Smooth muscle cell (in vitro differentiated cells): Measurements from ENCODE around the gene HAAO. TPM values are rescaled to one million over a fixed set of nuclear protein-coding genes. Genes with fewer than 3 reads are reported as not detected.
"Not testable (repeated sequence)": the region's sequence is repeated elsewhere in the genome, so short reads cannot be mapped to it uniquely, and the experiment has no call there.

Experiments
- DNase-seq: peaks from one replicate; lab custom pipeline; 2025; ENCODE audit not compliant: unreplicated experiment; lab: John Stamatoyannopoulos, UW
- H2AFZ ChIP-seq: fragments of 200-600 bp; sonication (generic); 2 replicates; pipeline ENCODE4 v1.6.0; 2016; ENCODE audit warnings: antibody characterized with exemption, low read depth, mild to moderate bottlenecking
- H3F3A ChIP-seq: fragments of 200-600 bp; sonication (generic); 2 replicates; pipeline ENCODE4 v1.6.0; 2017; ENCODE audit warnings: antibody characterized with exemption, low read depth
- H3K27ac ChIP-seq: fragments of 200-600 bp; sonication (generic); 2 replicates; pipeline ENCODE4 v1.5.1; 2016; ENCODE audit warnings: low read depth, mild to moderate bottlenecking
- H3K27me3 ChIP-seq: fragments of 200-600 bp; sonication (generic); 2 replicates; pipeline ENCODE4 v1.6.1; 2016; ENCODE audit warnings: low read depth, mild to moderate bottlenecking
- H3K36me3 ChIP-seq: fragments of 200-600 bp; sonication (generic); 2 replicates; pipeline ENCODE4 v1.5.1; 2016; ENCODE audit warnings: low read depth
- H3K4me1 ChIP-seq: fragments of 200-600 bp; sonication (generic); 2 replicates; pipeline ENCODE4 v1.5.1; 2016; ENCODE audit warnings: low read depth
- H3K4me2 ChIP-seq: fragments of 200-600 bp; sonication (generic); 2 replicates; pipeline ENCODE4 v1.6.0; 2016; ENCODE audit warnings: mild to moderate bottlenecking
- H3K4me3 ChIP-seq: fragments of 200-600 bp; sonication (generic); 2 replicates; pipeline ENCODE4 v1.5.1; 2016; ENCODE audit warnings: mild to moderate bottlenecking
- H3K79me2 ChIP-seq: fragments of 200-600 bp; sonication (generic); 2 replicates; pipeline ENCODE4 v1.6.0; 2016; ENCODE audit warnings: low read depth, mild to moderate bottlenecking
- H3K9ac ChIP-seq: fragments of 200-600 bp; sonication (generic); 2 replicates; pipeline ENCODE4 v1.6.0; 2016; ENCODE audit warnings: low read depth
- H3K9me3 ChIP-seq: fragments of 200-600 bp; sonication (generic); replicated peaks from 2 replicates; pipeline ENCODE4 v1.5.1; 2016; ENCODE audit warnings: low read depth
- H4K20me1 ChIP-seq: fragments of 200-600 bp; sonication (generic); 2 replicates; pipeline ENCODE4 v1.6.0; 2016; ENCODE audit warnings: low read depth
- WGBS: methylation state at CpG from one replicate; pipeline ENCODE4 v1.1.7; 2016; ENCODE audit warnings: low lambda C conversion rate; 5-methylcytosine and 5-hydroxymethylcytosine counted together
- polyA plus RNA-seq: library from polyadenylated mRNA; unstranded; fragments of >200 nt; fragmentation: Nextera tagmentation; extraction: Ambion mirVana; gene quantifications from 2 replicates; pipeline ENCODE4 v1.2.1, GENCODE V29; 2016
- total RNA-seq: library from RNA; depleted of rRNA; stranded (reverse); fragments of >200 nt; gene quantifications from 2 replicates; pipeline ENCODE4 v1.2.3, GENCODE V29; 2014
- TF ChIP-seq, protein P1 (sequence below): fragments of 200-600 bp; sonication (generic); IDR thresholded peaks from 2 replicates; pipeline ENCODE4 v1.5.1; 2017; ENCODE audit warnings: borderline replicate concordance, mild to moderate bottlenecking, antibody characterized with exemption; ENCODE audit not compliant: insufficient read depth, poor library complexity, severe bottlenecking

Gene HAAO
- total and polyA plus RNA-seq, 2 experiments from 2014 or later = 4.5 to 10.3 TPM

GRCh38 chr2:42834161-42834560, 41.8 kb upstream of the HAAO start:
- Histone ChIP-seq H3F3A (no peaks in the 10 kb centered on the region), H3K4me2 (no peak overlapping the region), H2AFZ (no peak overlapping the region), H3K27ac (no peak overlapping the region), H3K79me2 (no peaks in the 10 kb centered on the region), H3K36me3 (no peaks in the 10 kb centered on the region), H3K27me3 (no peaks in the 10 kb centered on the region), H4K20me1 (no peaks in the 10 kb centered on the region), H3K4me3 (no peak overlapping the region), H3K9me3 (no peaks in the 10 kb centered on the region), H3K9ac (no peak overlapping the region), H3K4me1 (peaks cover 6% of the 10 kb centered on the region)
- TF ChIP-seq, protein P1, sequence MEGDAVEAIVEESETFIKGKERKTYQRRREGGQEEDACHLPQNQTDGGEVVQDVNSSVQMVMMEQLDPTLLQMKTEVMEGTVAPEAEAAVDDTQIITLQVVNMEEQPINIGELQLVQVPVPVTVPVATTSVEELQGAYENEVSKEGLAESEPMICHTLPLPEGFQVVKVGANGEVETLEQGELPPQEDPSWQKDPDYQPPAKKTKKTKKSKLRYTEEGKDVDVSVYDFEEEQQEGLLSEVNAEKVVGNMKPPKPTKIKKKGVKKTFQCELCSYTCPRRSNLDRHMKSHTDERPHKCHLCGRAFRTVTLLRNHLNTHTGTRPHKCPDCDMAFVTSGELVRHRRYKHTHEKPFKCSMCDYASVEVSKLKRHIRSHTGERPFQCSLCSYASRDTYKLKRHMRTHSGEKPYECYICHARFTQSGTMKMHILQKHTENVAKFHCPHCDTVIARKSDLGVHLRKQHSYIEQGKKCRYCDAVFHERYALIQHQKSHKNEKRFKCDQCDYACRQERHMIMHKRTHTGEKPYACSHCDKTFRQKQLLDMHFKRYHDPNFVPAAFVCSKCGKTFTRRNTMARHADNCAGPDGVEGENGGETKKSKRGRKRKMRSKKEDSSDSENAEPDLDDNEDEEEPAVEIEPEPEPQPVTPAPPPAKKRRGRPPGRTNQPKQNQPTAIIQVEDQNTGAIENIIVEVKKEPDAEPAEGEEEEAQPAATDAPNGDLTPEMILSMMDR = no peak
- no peak for DNase-seq
- WGBS = 99% methylated on average over 7 of the region's 7 CpGs

DNA sequence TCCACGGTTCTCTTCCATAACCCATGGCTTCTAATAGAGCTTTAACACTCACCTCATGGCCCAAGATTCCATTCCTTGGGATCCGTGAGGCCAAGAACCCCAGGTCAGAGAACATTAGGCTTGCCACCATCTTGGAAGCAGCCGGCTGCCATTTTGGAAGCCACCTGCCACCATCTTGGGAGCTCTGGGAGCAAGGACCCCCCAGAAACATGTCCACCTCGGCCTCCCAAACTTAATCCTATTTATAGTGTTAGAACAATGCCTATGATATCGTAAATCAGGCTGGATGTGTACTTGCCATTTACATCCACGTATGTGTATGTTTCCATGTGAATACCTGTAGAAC, 39.9 kb upstream of the HAAO start:
- H3K27ac ChIP-seq = no peak overlapping the region
- 88% methylated on average over 6 of the region's 6 CpGs for WGBS
- H3K9ac ChIP-seq = no peak overlapping the region

GRCh38 chr2:42831575-42832288, 39.3 kb upstream of the HAAO start:
- not testable (repeated sequence) for H3K27ac ChIP-seq

More for the DNA sequence above, 39.9 kb upstream of the HAAO start:
- no peak overlapping the region for H2AFZ ChIP-seq
- no peak overlapping the region for H3K4me3 ChIP-seq
- H4K20me1 ChIP-seq = no peaks in the 10 kb centered on the region
- no peaks in the 10 kb centered on the region for H3K27me3 ChIP-seq
- no peak overlapping the region for H3K4me2 ChIP-seq
- TF ChIP-seq, protein P1 = no peak
- no peaks in the 10 kb centered on the region for H3K79me2 ChIP-seq
- no peaks in the 10 kb centered on the region for H3K36me3 ChIP-seq
- H3F3A ChIP-seq = no peaks in the 10 kb centered on the region
- no peak for DNase-seq
- H3K9me3 ChIP-seq = no peaks in the 10 kb centered on the region
- peaks cover 6% of the 10 kb centered on the region for H3K4me1 ChIP-seq

DNA sequence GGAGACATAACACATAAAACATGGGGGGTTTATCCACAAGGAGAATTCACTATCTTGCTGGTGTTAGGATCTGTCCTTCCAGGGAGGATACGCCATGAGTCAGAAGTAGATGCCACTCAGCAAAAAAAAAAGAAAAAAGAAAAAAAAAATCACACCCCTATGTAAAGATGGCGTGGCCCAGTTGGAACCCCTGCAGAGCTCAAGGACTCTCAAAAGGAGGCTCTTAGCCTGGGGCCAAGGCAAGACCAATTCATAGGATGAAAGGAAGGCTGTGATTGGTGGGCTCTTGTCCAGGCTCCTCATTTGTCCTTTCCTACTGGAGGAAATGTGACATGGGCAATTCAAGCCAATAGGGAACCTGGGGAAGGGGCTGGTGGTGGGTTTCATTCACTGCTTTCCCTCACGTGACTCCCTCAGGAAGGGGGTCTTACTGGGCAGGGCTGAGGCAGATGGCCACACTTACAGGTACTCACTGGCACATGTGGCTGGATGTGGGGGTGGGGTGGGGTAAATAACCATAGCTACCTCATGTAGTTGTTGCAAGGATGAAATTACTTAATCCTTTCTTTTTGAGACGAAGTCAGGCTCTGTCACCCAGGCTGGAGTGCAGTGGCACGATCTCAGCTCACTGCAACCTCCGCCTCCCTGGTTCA, 38.7 kb upstream of the HAAO start:
- H3K4me1 ChIP-seq = peaks cover 6% of the 10 kb centered on the region
- no peaks in the 10 kb centered on the region for H3K27me3 ChIP-seq
- H3K9ac ChIP-seq = no peak overlapping the region
- 95% methylated on average over 6 of the region's 6 CpGs for WGBS
- no peak overlapping the region for H3K4me3 ChIP-seq
- no peaks in the 10 kb centered on the region for H3K9me3 ChIP-seq
- no peaks in the 10 kb centered on the region for H4K20me1 ChIP-seq
- no peak for DNase-seq
- no peak overlapping the region for H2AFZ ChIP-seq
- H3K79me2 ChIP-seq = no peaks in the 10 kb centered on the region
- H3K36me3 ChIP-seq = no peaks in the 10 kb centered on the region
- TF ChIP-seq, protein P1 = no peak
- no peaks in the 10 kb centered on the region for H3F3A ChIP-seq
- no peak overlapping the region for H3K27ac ChIP-seq
- H3K4me2 ChIP-seq = no peak overlapping the region

More at GRCh38 chr2:42831575-42832288, 39.3 kb upstream of the HAAO start:
- not testable (repeated sequence) for H3K4me3 ChIP-seq, H4K20me1 ChIP-seq, H2AFZ ChIP-seq, DNase-seq, H3K4me2 ChIP-seq, H3K27me3 ChIP-seq, H3F3A ChIP-seq, H3K79me2 ChIP-seq, H3K9ac ChIP-seq, H3K4me1 ChIP-seq, H3K36me3 ChIP-seq, H3K9me3 ChIP-seq
- WGBS = 95% methylated on average over 26 of the region's 26 CpGs
